Right kidney (tissue), 1 donor: ENCODE data around the gene PNCK.
"Not testable (repeated sequence)": the region's sequence is repeated elsewhere in the genome, so short reads cannot be mapped to it uniquely, and the experiment has no call there.

ENCODE experiments used
- DNase-seq: peaks from one replicate; pipeline ENCODE4 v3.0.0-alpha.2; 2016

The PNCK gene

DNA sequence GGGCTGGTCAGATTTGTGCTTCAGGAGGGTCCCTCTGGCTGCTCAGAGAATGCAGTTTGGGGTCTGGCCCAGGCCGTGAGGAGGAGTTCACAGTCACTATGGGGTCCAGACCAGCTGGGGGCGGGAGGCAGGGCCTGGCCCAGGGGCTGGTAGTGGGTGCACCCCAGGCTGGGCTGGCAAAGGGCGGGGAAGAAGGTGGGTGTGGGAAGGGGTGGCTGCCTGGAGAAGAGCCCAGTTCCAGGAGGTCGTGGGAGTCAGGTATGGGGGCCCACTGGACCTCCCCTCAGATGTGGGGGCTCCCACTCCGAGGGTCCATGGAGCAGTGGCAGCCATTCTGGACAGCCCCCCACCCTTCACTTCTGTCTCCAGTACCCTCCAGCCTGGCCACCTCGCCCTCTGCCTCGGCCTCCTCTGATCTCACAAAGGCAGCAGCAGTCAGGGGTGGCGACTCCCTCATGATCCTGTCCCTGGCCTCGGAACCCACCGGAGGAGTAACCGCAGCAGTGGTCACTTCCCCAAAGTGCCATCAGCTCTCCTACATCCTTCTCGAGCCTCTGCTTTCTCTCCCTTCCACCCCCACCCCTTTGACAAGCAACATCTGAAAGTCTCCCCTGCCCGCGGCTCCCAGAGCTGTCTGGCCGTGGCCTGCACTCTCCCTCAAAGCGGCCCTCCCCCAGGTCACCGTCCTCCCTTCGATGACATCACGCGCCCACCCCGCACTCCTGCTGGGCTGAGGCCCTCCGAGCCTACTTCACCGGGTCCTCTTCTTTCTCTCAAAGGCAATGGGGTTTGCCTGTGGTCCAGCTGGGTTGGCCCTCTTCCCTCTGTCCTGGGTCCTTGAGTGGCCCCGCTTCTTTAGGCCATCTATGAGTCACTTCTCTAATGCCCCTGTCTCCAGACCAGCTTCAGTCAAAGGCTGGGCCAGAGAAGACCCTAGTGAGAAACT is 12.4 kb upstream of the PNCK start:
- peak; percentile 48 for DNase-seq

DNA sequence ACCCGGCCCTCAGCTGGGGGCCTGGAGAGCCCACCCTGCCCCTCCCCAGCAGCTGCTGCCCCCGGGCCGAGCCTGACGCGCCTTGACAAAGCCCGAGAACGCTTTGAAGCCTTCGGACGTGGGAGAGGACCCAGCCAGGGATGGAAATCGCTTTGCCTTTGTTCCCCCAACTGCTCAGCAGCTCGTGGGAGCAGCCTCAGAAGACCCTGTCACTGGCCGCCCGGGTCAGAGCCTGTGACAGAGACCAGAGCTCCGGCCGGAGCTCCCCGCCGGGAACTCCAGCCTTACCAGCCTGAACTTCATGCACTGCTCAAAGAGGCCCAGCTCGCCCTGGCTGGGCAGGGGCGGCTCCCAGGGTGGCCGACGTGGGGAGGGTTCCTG is 11.5 kb upstream of the PNCK start:
- DNase-seq = no peak

DNA sequence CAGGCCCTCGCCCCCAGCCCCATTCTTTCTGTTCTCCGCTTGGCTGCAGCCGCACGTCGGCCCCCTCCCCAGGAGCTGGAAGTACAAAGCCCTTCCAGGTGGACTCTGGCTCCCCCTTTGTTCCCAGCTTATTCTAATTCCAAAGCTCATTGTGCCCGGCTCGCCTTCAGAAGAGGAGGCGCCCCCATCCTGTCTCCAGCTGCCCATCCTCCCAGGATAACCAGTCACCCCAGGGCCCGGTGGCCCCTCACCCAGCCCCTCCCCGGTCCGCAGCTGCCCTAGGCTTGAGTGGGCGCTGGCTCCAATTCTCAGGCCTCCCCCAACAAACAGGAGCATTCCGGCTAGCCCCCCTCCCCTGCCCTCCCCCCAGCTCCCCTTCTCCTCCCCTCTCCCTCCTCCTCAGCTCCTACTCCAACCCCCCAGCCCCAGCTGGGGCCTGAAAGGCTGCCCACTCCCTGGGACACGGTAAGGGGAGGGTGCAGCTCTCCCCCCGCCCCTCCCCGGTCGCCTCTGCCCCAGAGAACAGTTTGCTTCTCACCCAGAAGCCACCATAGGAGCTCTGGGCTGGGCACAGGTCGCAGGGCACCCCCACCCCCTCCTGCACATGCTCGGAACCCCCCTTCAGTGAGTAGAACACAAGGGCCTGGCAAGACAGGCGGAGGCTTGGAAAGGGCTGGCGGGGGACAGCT is 11.0 kb upstream of the PNCK start:
- DNase-seq = no peak

GRCh38 chrX:153683486-153683885 is 9.9 kb upstream of the PNCK start:
- DNase-seq = not testable (repeated sequence)

GRCh38 chrX:153681175-153681574 is 7.6 kb upstream of the PNCK start:
- DNase-seq = no peak

DNA sequence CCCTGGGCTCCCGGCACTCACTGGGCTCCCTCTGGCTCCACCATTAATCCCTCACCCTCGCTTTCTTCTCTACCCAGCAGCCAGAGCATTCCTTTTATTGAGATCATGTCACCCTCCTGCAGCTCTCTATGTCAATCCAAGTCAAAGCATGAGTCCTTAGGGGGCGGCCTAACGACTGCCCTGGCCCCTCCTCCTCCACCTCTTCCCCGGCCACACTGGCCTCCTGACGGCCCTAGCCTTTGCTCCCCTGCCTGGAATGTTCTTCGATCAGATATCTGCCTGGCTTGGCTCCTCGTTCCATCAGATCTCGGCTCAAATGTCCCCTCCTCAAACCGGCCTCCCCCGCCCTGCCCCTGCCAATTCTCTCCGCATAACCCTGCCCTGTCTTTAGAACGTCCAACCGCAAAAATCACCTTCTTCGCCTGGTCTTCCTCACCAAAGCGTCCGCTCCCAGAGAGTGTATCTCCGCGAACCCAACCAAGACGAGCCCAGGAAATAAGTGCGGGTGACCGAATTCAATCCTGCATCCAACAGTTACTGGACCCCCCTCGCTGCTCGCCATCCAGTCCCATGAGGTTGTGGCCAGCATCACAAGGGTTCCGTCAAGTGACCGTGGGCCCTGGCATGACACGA is 722 bp upstream of the PNCK start:
- DNase-seq = no peak

DNA sequence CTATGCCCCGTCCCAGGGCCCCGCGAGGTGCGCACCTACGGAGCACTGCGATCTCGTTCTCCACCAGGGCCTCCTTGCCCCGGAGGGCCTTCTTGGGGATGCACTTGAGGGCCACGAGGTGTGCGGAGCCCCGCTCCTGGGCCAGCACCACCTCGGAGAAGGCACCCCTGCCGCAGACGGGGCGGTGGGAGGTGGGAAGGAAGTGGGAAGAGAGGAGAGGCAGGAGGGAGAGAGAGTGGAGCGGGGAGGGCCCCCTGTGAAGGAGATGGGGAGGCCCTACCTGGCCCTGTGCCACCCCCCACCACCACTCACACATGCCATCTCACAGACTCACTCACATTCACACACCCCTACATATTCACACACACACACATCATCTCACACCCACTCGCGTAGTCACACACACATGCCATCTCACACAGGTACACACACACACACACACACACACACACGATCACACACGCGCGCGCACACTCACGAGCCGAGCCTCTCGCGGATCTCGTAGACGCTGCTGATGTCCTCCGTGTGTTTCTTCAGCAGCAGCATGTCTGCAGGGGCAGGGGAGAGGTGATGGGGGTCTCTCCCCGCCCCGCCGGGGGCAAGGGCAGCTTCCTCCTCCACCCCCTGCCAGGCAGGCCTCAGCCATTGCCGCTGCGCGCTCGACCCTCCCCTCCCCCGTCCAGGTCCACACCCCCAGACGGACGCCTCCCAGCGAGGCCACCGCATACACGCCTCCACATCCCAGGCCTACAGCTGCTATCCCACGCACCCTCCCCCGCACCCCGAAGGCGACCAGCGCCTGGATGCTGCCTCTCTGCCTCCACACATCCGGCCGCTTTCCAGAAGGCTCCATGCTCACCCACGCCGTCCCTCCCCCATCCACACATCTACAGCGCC is 834 bp downstream of the PNCK start:
- DNase-seq = no peak

DNA sequence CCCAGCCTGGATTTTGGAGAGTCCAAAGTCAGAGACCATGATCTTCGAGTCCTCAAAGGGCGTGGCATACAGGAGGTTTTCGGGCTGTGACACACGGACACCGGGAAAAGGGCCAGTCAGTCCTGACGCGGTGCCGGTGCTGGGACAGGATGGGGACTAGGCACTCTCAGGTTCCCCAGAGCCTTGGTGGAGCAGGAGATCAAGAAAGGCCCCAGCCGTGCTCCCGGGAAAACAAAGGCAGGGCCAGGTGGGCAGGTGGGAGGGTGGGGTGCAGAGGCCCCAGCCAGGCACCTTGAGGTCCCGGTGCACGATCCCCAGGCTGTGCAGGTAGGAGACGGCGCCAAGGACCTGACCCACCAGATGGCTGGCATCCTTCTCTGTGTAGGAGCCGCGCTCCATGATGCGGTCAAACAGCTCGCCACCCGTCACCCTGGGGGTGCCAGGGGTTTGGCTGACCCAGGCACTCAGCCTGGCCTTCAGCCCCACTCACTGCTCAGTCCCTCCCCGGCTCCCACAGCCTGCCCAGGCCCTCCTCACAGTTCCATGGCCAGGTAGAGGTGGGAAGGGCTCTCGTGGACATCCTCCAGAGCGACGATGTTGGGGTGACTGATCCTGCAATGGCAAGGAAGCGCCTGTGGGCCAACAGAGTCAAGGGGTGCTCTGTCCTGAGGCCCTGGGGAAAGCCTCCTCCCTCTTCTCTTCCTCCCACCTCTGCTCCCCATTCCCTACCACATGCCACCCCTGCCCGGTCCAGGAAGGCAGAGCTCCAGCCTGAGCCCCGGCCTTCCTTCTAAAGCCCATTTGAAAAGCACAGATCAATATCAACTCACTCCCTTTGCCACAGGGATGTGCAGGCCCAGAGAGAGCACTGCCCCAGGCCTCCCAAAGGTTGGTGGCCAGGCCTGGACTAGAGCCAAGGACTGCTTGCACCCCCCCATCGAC is 1.8 kb downstream of the PNCK start:
- no peak for DNase-seq

DNA sequence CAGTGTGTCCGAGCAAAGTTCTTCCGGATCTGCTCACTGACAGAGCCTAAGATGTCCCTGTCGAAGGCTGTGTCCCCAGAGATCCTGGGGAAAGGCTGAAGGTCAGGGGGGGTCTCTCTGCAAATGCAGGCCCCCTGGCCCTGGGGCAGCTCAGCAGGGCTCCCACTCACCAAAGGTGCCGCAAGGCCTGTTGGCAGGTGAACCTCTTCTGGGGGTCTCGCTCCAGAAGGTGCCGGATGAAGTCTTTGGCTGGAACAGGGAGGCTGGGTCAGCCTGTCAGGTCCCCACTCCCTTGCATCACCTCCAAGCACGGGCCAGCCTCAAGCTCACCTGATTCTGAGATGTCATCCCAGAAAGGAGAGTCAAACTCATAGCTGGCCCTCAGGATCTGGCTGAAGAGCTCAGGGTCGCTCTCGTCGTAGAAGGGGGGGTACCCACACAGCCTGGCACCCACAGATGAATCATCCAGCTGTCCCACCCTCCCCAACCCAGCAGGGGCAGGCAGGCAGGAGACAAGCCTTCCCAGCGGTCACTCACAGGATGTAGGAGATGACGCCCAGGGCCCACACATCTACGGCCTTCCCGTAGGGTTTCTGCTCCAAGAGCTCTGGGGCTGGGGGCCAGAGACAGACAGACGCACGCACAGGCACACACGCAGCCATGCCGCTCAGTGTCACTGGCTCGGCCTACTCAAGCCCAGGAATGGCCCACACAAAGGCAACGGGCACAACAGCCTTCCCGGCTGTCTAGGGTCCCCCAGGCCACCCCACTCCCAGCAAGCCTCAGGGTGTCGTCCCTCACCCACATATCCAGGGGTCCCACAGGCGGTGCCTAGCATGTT is 2.6 kb downstream of the PNCK start:
- DNase-seq = no peak

GRCh38 chrX:153669901-153670731 is 3.5 kb downstream of the PNCK start:
- no peak for DNase-seq

DNA sequence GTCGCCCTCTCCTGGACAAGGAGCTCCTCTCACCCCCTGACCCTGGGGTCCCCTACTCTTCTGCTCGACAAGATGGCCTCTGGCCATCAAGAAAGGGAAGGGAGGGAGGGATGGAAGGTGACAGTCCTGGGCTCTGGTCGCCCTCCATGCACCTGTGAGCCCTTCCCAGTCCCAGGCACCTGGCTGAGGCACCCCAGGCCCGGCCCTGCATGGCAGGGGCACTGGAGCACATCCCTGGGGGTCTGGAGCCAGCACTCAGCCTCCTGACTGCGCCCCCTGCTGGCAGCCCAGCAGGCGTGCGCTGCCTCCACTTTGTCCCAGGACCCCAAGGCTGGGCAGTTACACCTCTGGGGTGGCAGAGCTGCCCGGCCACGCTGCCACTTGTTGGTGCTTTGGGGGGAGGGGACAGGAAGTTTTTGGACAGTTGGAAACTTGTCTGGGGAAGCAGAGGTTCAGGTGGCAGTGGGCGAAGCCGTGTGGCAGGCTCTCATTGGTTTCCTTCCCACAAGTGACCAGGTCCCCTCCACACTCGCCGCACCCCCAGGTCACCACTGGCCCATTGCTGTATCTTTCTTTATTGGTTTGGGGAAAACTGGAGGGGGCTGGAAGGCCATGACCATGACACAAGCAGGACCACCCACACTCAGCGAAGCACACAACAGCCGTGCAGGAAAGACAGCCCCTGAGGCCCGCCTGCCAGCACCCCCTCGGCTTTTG is 4.3 kb downstream of the PNCK start:
- no peak for DNase-seq

- DNase-seq = no peak
These were observed 5.0 kb downstream of the PNCK start for GRCh38 chrX:153668423-153669173.

- peak; percentile 50 for DNase-seq
These were observed 5.6 kb downstream of the PNCK start for GRCh38 chrX:153667956-153668396.

GRCh38 chrX:153667281-153667955 is 6.2 kb downstream of the PNCK start:
- DNase-seq = peak; percentile 41

DNA sequence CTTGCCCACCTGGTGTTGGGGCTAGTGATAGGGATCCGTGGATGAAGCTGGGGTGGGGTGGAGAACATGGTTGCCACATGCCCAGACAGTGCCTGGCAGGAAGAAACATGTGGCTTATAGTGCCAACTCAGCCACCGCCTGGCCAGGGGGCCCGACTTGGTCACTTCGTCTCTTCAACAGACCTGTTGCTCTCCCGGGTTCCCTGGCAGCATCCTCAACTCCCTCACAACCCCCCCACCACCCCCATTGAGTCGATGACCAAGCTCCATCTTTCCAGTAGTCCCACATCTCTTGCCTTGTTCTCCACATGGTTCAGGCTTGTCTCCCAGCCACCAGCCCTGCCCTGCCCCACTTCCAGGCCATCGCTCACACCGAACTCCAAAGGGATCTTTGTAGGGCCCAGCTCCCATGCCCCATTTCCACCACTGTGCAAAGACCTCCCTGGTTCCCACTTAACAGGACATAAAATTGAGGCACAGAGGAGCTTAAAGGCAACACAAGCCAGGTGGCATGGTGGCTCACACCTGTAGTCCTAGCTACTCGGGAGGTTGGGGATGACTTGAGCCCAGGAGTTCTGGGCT is 7.8 kb downstream of the PNCK start:
- no peak for DNase-seq

- DNase-seq = peak; percentile 46
These were observed 11.3 kb downstream of the PNCK start for GRCh38 chrX:153662266-153662665.

DNA sequence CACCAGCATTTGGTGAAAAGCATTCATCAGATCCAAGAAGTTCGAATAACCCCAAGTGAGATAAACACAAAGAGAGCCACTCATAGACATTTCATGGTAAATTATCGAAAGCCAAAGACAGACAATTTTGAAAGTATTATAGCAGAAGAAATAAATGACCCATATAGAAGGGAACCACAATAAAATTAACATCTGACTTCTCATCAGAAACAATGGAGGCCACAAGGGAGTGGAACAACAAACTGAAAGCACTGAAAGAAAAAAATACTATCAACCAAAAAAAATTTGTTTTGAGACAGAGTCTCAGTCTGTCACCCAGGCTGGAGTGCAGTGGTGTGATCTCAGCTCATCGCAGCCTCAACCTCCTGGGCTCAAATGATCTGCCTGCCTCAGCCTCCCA is 14.3 kb downstream of the PNCK start:
- no peak for DNase-seq
